Right lobe of liver (tissue), 4 donors: ENCODE data around the gene LPCAT1.

Experiments
- POLR2A ChIP-seq: fragments of 450-650 bp; IDR thresholded peaks from one replicate; pipeline ENCODE4 v1.6.1; 2017; ENCODE audit warnings: antibody characterized with exemption, mild to moderate bottlenecking
- TF ChIP-seq, protein P1 (sequence below), 4 donors: fragments of 200-600 bp in 3 of 4; fragments of 450-650 bp in 1 of 4; IDR thresholded peaks; one replicate each; pipeline versions ENCODE4 v1.5.1 to v1.8.0; 2016 to 2022; ENCODE audit warnings: antibody characterized with exemption in 4 of 4, mild to moderate bottlenecking in 2 of 4
- donor health status: DM: no; HTN: no; CAD: no.
- donor health status: DM: no; HTN: no; CAD: no.
- donor health status: DM: no; HTN: yes; CAD: no.

DNA sequence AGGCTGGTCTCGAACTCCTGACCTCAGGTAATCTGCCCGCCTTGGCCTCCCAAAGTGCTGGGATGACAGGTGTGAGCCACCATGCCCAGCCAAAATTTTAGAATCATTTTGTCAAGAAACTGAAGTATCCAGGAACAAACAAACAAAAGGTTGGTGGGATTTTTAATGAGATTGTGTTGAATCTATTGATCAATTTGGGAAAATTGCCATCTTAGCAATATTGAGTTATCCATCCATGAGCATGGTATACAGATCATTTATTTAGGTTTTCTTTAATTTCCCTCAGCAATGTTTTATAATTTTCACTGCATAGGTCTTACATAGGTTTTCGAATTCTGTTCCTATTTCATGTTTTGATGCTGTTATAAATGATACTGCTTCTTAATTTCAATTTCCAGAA is 5.7 kb upstream of the LPCAT1 start:
- no peak for TF ChIP-seq POLR2A
- TF ChIP-seq, protein P1, sequence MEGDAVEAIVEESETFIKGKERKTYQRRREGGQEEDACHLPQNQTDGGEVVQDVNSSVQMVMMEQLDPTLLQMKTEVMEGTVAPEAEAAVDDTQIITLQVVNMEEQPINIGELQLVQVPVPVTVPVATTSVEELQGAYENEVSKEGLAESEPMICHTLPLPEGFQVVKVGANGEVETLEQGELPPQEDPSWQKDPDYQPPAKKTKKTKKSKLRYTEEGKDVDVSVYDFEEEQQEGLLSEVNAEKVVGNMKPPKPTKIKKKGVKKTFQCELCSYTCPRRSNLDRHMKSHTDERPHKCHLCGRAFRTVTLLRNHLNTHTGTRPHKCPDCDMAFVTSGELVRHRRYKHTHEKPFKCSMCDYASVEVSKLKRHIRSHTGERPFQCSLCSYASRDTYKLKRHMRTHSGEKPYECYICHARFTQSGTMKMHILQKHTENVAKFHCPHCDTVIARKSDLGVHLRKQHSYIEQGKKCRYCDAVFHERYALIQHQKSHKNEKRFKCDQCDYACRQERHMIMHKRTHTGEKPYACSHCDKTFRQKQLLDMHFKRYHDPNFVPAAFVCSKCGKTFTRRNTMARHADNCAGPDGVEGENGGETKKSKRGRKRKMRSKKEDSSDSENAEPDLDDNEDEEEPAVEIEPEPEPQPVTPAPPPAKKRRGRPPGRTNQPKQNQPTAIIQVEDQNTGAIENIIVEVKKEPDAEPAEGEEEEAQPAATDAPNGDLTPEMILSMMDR (IDR thresholded peaks at IDR 0.05), result no peak
